Measurements from ENCODE around the gene CIROP. TPM values are rescaled to one million over a fixed set of nuclear protein-coding genes. Genes with fewer than 3 reads are reported as not detected.

Gene CIROP
- total and polyA plus RNA-seq, 10 donors, result not detected

GRCh38 chr14:23058654-23059504 is 45.9 kb downstream of the CIROP start:
- WGBS, 5 donors, result 91 to 95% (median 93%) methylated on average over 32 of the region's 32 CpGs
- TF ChIP-seq CTCF (IDR thresholded peaks at IDR 0.05 in 8 of 11, conservative IDR thresholded peaks at IDR 0.05 in 3 of 11), result no peak
- TF ChIP-seq POLR2AphosphoS5 (IDR thresholded peaks at IDR 0.05), result peak; percentile 32 to 77 (median 40)
- TF ChIP-seq POLR2A (IDR thresholded peaks at IDR 0.05), result no peak
- no peak overlapping the region for H3K4me3 ChIP-seq
- no peaks in the 10 kb centered on the region for H3K9me3 ChIP-seq
- peaks cover 16 to 58% (median 55%) of the 10 kb centered on the region in 6 donors for H3K36me3 ChIP-seq
- intact Hi-C loops (cut with DNase I; ENCODE audit: low total_unique reads), result loop anchor here (2.0 kb wide), 1 partner anchor 70 kb away; no protein-coding TSS in a partner anchor
- peak overlapping the region in 1 of 8 donors; percentile 66 for H3K27ac ChIP-seq
- no peak for DNase-seq
- peaks cover 0 to 8% (median 0%) of the 10 kb centered on the region in 7 donors for H3K27me3 ChIP-seq (replicated peaks in 1 of 7)
- peaks cover 13 to 41% (median 27%) of the 10 kb centered on the region in 6 donors for H3K4me1 ChIP-seq

- TF ChIP-seq POLR2AphosphoS5 (IDR thresholded peaks at IDR 0.05) (peak; percentile 69 to 78 (median 76)), CTCF (IDR thresholded peaks at IDR 0.05 in 8 of 11, conservative IDR thresholded peaks at IDR 0.05 in 3 of 11) (peak; percentile 89 to 98 (median 95)), POLR2A (IDR thresholded peaks at IDR 0.05) (no peak)
- WGBS, 5 donors, result 1 to 5% (median 2%) methylated on average over 16 to 51 of the region's 51 CpGs
- Histone ChIP-seq H3K27ac (peak overlapping the region in 6 of 8 donors; percentile 44 to 71 (median 62)), H3K4me1 (peaks cover 13 to 41% (median 27%) of the 10 kb centered on the region in 6 donors), H3K36me3 (peaks cover 10 to 49% (median 47%) of the 10 kb centered on the region in 6 donors), H3K27me3 (replicated peaks in 1 of 7) (peaks cover 0 to 8% (median 0%) of the 10 kb centered on the region in 7 donors), H3K9me3 (no peaks in the 10 kb centered on the region), H3K4me3 (peak overlapping the region; percentile 60 to 91 (median 76))
- intact Hi-C loops (cut with DNase I; ENCODE audit: low total_unique reads), result loop anchor here (2.0 kb wide), 1 partner anchor 69 kb away; no protein-coding TSS in a partner anchor
- DNase-seq, result peak; percentile 96
Measured at GRCh38 chr14:23057757-23058653, 46.8 kb downstream of the CIROP start.

GRCh38 chr14:23056956-23057756 is 47.6 kb downstream of the CIROP start, which contains the start of gene CDH24:
Gene CDH24, minus strand, starts transcription at chr14:23057520. Its CDS starts 1,787 bp downstream, at chr14:23055733.
- Histone ChIP-seq H3K27me3 (replicated peaks in 1 of 7) (peaks cover 0 to 8% (median 0%) of the 10 kb centered on the region in 7 donors), H3K4me1 (peaks cover 13 to 33% (median 24%) of the 10 kb centered on the region in 6 donors), H3K9me3 (no peaks in the 10 kb centered on the region), H3K36me3 (peaks cover 10 to 41% (median 38%) of the 10 kb centered on the region in 6 donors), H3K4me3 (peak within 1 kb of the TSS; percentile 60 to 91 (median 76)), H3K27ac (peak within 1 kb of the TSS in 6 of 8 donors; percentile 44 to 71 (median 62))
- TF ChIP-seq POLR2A (IDR thresholded peaks at IDR 0.05) (no peak), POLR2AphosphoS5 (IDR thresholded peaks at IDR 0.05) (peak in 1 of 3 donors; percentile 54), CTCF (IDR thresholded peaks at IDR 0.05 in 8 of 11, conservative IDR thresholded peaks at IDR 0.05 in 3 of 11) (no peak)
- 2 to 6% (median 3%) methylated on average over 21 to 73 of the region's 73 CpGs for WGBS, 5 donors
- peak; percentile 92 for DNase-seq
- intact Hi-C loops (cut with DNase I; ENCODE audit: low total_unique reads), result no loop called here
